Jurkat, Clone E6-1 (cell line): ENCODE measurements around the gene PPARGC1A.

Source experiments
- DNase-seq: peaks from one replicate; pipeline ENCODE4 v3.0.0-alpha.2; 2011; ENCODE audit warnings: low read depth, low spot score
- H3K4me3 ChIP-seq: 2 replicates; pipeline ENCODE4 v1.5.1; 2011; ENCODE audit warnings: mild to moderate bottlenecking, low read length, control low read depth, moderate library complexity

The PPARGC1A gene

DNA sequence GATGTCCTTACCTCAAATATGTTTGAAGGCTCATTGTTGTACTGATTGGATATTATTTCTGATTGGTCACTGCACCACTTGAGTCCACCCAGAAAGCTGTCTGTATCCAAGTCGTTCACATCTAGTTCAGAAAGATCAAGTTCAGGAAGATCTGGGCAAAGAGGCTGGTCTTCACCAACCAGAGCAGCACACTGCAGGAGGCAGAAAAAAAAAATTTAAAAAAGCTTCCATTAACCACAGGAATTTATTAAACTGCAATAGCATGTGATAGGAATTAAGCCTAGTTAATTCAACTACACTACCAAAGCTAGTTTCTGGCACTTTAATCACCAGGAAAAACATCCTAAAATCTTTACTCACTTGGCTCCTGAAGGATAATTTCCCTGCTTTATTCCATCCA is 5.1 kb downstream of the PPARGC1A start:
- H3K4me3 ChIP-seq, result no peak overlapping the region
- no peak for DNase-seq

DNA sequence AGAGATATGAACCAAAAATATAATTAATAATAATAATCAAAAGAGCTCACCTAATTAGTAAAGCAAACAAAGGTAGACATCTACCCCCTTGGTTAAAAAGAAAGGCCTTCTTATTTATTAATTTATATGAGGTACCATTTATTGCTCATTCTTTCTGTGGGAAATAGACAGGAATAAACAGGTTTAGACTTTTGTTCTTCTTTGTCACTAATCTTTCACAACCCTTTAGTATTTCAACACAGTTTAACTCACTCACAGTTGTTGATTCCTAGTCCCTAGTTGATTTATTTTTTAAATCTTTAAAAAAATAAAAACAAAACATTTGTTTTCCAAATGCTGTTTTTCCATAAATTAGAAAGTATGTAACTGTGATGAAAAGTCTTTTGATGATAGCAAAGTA is 5.6 kb downstream of the PPARGC1A start:
- DNase-seq, result no peak
- H3K4me3 ChIP-seq, result no peak overlapping the region

DNA sequence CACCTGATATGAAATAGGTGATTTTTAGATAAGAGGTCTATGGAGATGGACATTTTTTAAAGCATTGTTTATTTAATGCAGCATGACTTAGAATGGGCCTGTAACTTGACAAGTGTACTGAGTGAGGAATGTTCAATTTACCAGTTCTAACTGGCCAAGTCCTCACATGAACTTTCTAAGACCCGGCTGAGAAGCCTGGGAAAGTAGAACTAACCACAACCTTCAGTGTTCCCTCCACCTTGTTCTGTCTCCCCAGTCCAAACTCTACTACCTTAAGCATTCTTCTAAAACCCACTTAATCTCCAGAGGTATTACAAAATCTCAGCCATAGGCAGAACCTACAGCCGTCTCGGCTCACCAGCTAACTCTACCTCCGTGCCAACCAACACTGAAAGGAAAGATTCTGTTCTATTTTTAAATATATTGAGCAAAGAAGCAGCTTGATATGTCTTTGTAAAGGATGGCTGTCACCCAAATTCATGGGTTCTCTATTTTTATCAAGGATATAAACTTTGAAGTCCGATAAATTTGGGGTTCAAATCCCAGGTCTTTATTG is 6.8 kb downstream of the PPARGC1A start:
- DNase-seq, result no peak
- H3K4me3 ChIP-seq, result no peak overlapping the region

DNA sequence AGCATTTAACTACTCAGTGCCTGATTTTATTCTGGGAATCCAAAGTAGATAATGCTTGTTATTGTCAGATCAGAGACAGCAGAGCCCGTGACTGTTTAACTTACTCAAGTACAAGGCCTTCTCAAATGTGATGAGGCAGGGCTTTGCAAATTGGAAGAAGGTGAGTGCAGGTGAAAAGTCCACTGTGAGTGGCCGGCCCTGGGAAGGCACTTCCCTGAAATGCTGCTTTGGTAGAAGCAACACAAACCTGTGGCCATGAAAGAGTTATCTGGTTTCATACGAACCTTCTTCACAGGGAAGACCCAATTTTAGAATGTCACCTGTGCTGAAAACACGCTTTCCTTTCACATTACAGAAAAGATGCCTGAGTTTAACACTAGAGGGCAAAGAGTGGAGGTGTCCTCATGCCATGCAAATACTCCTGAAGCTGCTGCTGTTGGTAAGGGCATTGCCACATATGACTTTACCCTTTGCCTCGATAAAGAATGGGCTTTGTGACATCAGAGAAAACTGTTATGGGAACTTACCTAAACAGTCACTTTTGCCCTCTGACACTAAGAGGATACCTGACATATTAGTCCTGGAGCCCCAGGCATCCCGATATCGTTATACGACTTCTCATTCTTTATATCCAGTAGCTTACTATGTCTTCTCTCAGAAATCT is 8.0 kb downstream of the PPARGC1A start:
- H3K4me3 ChIP-seq, result no peak overlapping the region
- DNase-seq, result no peak

DNA sequence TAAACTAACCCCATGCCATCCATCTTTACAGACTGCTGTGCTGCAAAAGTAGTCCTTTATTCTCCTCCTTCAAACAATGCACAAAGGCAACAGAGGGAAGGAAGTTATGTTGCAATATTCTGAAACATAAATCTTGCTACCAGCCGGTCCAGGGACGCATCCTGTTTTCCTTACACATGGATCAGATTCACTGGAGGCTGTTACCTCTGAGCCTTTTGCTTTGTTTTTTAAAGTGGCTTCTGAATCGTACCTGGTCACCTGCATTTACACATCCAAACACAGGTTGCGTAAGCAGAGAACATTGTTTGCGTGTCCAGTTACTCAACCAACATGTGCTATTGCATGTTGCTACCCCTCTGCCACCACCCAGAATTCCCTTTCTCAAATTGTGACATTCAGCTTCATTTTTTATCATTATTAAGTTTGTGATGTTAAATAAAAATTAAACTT is 8.8 kb downstream of the PPARGC1A start:
- H3K4me3 ChIP-seq, result no peak overlapping the region
- DNase-seq, result no peak

DNA sequence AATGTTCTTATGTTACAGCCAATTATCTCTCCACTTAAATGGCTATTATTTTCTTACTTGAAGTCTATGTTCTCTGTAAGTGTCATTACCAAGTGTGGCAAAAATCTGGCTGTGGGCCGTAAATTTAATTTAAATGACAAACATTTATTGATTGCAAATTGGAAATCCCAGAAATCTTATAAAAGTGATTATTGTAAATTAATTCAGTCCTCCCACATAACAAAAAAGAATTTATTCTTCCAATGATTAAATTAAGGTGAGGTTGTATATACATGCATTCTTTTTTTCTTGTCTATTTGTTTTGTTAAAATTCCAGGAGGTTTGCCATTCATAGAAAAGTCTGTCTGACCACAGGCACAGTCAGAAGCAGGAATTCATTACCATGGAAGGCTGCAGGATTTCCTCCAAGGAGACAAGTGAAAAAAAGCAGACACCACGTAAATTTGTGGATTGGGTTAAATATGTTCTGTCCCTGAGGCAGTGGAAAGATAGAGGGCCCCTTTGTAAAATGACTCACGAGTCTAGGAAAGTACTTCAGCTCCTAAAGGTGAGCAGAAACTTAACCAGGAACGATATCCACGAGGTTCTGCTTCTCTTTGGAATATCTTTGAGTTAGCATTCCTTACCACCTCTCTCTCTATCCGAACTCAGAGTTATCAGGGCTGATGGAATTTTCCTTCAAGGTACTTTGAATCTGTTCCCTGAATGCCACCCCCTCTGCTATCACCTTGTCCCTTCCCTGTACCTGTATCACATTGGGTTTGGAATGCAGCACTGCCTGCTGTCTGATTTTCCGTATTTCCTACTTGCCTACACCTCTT is 10.7 kb downstream of the PPARGC1A start:
- no peak overlapping the region for H3K4me3 ChIP-seq
- DNase-seq, result no peak

DNA sequence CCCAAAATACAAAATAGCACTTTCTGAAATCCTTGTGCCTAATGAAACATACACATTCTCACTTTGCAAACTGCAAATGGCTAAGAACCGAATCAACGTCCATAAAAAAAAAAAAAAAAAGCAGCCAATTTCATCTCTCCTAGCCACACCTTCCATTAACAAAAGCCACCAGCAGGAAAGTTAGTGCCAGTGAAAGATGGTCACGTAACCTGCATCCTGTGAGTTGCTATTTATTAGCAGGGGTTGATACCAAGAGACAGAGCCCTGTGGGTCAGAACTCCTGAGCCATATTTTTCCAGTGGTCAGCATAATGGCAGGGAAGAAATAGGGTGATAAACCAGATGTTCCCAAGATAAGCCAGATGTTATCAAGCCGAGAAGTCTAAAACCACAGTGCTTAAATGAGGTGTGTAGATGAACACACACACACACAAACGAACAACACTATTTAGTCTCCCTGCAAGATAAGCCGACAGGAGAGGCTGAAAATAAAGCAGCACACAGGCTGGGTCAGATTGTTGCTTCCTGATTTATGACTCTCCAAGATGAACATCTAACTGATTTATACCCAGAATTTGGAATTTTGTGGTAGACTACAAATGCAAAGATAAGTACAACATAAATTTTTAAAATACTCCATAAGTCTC is 11.5 kb downstream of the PPARGC1A start:
- DNase-seq, result no peak
- H3K4me3 ChIP-seq, result no peak overlapping the region

DNA sequence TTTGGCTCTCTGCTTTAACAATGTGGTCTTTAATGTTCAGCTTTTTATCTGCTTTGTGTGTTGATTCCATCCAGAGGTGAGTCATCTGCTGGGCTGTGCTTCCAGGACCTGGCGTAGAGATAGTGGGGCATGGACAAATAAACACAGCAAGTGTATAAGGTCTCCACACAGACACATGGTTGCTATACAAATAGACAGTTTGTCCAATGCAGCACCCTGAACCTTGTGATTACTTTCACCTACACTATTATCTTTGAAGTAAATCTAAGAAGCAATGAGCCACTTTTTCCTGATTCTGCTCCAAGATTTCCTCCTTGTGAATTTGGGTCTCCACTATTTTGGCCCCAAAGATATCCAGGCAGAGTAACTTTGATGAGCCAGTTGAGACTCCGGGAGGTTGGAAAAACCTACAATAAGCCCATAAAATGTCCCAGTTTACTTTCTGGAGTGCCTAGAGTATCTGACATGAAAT is 12.1 kb downstream of the PPARGC1A start:
- H3K4me3 ChIP-seq, result no peak overlapping the region
- no peak for DNase-seq

DNA sequence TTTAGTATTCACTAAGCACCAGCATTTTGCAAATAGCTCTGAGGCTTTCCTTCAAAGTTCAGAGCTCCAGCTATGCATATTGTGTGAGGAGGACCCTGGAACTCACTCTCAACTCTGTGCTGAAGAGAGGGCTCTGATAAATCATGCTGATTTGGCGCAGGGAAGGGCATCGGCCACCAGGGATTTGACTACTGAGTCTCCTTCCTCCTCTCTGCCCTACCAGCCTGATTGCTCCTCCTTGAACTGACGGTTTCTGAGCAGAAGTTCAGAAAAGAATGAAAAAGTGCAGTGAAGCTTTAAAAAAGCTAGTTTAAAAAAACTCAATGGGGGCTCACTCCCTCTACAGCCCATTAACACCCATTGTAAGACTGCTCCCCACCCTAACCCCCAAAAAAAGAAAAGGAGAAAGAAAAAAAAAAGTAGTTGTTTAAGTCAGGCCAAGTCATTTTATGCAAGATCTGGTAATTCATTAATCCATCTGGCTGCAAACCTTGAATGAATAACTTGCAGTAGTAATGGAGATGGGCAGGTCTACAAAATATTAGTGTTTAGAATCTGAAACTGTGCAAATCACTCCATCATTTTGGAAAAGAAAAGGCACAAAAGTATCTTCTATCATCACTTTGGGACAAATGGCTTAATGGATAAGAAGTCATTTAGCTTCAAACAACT is 13.3 kb downstream of the PPARGC1A start:
- no peak for DNase-seq

DNA sequence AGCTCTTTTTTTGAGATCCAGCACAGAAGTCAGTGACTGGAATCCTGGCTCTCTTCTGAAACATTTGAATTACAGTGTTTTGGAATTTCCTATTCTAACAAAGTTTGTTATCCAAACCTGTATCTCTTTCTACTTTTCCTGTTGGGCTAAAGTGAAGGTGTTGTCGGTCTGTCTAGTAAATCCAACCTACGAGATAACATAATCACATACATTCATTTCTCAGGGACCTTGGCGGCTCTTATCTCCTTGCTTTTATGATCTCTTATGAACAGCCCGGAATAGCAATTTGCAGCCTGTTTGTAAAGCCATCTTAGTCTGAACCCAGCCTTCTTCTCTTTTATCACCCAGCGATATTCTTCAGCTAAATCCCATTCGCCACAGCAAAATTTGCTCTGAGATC is 14.5 kb downstream of the PPARGC1A start:
- no peak for DNase-seq
- H3K4me3 ChIP-seq, result no peak overlapping the region

More for the DNA sequence above, 13.3 kb downstream of the PPARGC1A start:
- no peak overlapping the region for H3K4me3 ChIP-seq

DNA sequence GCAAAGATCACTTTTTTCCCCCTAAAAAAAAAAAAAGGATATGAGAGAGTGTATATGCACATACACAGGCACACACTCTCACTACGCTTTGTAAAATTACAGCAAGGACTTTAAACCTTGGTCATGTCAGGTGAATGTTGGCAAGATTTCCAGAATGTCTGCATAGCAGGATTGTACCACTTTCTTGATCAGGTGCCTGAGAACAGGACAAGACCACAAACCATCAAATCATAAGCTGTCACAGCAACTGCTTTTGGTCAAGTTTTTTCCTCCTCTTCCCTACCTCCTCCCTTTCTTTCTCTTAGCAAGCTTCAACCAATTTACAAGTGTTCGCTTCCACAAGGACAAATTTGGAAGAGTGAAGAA is 15.3 kb downstream of the PPARGC1A start:
- DNase-seq, result no peak
- no peak overlapping the region for H3K4me3 ChIP-seq

DNA sequence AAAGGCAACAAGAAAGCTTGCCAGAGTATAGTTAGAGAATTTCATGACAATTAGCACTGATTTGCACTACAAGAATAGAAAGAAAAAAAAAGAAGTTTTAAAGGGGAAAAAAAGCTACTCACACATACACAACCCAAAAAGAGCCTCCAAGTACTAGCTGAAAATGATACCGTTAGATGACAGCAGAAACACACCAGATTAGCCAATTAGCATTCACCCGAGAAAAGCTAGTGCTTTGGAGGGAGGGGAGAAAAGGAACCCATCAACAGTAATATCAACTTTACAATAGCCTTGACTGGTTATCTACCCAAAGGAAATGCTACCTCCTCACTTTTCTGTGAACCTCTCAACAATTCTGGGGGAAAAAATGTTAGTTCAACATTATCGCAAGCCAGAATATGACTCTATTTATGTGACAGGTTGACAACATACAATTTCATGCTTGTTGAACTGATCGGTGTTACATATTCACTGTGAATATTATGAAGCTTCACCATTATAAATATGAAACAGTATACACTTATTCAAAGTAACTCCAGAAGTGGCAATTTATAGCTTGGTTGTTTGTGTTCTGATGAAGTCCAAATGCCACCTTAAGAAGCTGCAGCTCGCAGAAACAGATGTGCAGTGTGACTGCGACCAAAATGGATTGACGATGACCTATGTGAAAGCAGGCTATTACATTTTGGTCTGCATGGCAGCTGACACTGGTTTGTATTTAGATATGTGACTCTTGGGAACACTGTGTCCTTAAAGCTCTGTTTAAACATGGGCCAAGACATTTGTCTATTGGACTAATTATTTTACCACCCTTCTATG is 15.9 kb downstream of the PPARGC1A start:
- H3K4me3 ChIP-seq, result no peak overlapping the region
- no peak for DNase-seq

DNA sequence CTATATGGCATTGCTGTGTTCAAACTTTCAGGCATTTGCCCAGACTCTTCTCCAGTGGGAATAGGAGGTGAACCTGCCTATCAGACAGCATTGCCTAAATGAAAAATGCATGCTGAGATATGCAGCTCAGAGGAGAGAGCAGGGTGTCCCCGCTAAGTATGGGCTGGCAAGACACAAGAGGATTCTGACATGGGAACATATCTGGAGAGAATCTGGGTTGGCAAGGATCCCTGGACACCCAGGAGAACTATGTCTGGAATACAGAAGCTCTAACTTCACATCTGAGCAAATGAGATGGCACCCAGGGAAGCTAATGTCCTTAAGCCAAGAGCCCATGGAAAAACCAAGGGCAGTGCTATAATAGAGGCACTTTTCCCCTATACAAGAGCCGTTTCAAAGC is 18.4 kb downstream of the PPARGC1A start:
- no peak for DNase-seq
- no peak overlapping the region for H3K4me3 ChIP-seq

DNA sequence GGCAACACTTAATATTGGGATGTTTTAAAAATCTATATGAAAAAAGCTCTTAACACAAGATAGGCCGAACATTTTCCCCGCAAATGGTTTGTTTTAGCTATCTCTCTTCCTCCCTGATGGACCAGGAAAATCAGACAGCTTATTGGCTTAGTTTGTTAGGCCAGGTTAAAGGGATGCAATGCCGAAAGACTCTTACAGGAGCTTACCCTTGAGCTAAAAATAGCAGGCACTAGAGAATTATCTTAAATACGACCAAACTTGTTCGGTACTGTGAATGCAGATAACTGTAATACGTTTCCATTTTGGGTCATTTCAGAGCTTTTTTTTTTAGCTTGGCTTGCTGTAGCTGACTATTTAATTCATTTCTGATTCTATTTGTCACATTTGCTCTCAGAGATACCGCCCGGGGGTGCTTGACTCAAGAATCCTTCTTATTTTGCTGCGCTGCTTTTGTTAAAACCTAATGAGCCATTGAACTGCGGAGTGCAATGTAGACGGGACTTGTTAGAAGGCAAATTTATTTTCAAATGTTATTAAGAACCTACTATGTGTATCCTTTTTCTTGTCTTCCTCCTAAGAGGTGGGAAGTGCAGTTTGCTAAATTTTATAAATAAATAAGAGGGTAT is 23.3 kb downstream of the PPARGC1A start:
- no peak overlapping the region for H3K4me3 ChIP-seq
- no peak for DNase-seq

DNA sequence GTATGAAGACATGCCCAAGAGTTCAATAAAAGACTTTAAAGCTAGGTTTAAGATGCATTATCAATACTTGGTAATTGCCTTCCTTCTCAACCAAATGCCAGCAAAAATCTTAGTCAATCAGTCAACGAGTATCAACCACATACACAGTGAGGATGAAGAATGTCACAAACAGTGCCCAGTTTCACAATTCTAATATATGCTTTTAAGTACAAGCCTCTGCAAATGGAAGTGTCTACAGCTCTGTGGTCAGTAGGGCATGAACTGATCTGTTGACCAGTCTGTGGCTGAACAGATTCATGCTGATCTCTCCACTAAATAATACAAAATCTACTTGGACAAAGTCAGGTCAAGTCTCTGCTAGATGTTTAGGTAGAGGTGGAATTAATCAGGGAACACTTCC is 27.9 kb downstream of the PPARGC1A start:
- DNase-seq, result no peak
- no peak overlapping the region for H3K4me3 ChIP-seq

DNA sequence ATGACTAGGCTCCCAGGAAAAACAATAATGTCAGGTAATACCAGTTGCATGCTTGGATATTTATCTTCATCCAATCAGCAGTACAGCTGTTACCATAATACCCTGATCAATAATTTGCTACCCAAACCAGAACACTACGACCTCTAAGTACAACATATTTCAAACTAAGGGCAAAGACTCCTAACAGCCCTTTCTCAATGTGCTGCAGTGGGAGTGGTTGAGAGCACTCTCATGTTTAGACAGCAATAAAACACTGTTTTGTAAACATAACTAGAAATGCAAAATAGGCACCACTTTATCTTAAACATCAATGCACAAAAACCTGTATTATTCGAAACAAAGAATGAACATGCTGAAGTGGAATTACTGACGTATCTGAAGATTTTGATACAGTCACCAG is 28.9 kb downstream of the PPARGC1A start:
- H3K4me3 ChIP-seq, result no peak overlapping the region
- no peak for DNase-seq

DNA sequence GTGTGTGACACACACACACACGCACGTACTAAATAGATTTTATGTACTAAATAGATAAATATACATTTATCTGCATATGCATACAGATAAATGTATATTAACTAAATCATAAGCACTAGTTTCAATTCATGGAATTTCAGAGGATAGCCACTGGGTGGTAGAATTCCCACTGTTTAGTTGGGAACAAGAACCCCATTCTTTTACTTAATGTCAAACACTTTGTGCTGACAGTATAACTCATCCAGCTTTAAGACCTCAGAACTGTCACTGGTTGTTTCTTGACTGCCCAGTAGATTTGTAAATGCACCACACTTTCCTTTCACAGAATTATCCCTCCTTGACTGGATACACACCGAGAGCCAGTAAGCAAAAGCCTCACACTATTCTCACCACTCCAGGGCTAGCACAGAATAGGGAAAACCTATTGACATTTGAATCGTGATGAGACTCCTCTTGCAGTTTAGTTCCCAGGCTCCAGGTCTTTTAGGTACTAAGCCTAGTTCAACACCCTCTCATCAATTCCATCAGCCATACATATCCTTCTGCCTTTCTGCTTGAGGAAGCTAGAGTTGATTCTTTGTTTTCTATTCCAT is 32.4 kb downstream of the PPARGC1A start:
- no peak for DNase-seq
- no peak overlapping the region for H3K4me3 ChIP-seq

DNA sequence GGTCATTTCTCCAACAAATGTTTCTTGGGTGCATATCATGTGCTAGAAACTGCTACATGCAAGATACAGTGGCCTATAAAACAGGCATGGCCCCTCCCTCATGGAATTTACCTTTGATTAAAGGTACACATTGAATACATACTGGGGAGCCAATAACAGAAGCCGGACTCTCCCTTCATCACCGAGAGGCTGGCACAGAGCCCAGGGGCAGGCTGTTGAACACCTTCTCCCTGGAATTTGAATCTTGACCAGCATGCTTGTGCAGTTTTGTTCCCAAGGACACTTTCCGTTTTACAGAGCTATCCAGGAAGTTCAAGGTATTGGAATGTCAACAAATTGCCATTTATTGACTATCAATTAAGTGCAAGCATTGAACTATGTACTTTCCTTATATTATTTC is 33.2 kb downstream of the PPARGC1A start:
- no peak overlapping the region for H3K4me3 ChIP-seq

More for the DNA sequence above, 33.2 kb downstream of the PPARGC1A start:
- no peak for DNase-seq
